ENCODE data around the gene TOR1B.

GRCh38 chr9:129785866-129786265 is 17.1 kb upstream of the TOR1B start:
- TF ChIP-seq EZH2 (IDR thresholded peaks at IDR 0.05; ENCODE audit: borderline replicate concordance, insufficient read depth, low read depth, low read length, poor library complexity, severe bottlenecking) (no peak), CTCF (IDR thresholded peaks at IDR 0.05) (no peak)
